ENCODE measurements around the gene PRKCH.

PRKCH gene

GRCh38 chr14:61505815-61506809 lies 184.7 kb downstream of the PRKCH start:
- H2AK5ac ChIP-seq (ENCODE audit: low read depth, low read length): no peak overlapping the region
- no peaks in the 10 kb centered on the region for H3K79me1 ChIP-seq (ENCODE audit: low read depth, low read length)
- no peak overlapping the region for H2AFZ ChIP-seq (ENCODE audit: low read length)
- no peak overlapping the region for H2BK5ac ChIP-seq (ENCODE audit: low read length)
- no CpG with 5 or more reads among the region's 9 CpGs for WGBS, 2 donors (ENCODE audit: extremely low coverage in 2 of 2, insufficient read length in 2 of 2, insufficient replicate concordance in 1 of 2)
- no peak overlapping the region for H3K4me2 ChIP-seq (ENCODE audit: insufficient read depth, low read length, poor library complexity, severe bottlenecking)
- no peak overlapping the region for H3K4me3 ChIP-seq (ENCODE audit: low read length in 2 of 2)
- no peak overlapping the region for H4K91ac ChIP-seq (ENCODE audit: low read depth, low read length, poor library complexity)
- no peak overlapping the region for H3K27ac ChIP-seq (replicated peaks; ENCODE audit: low read length)
- no peak overlapping the region for H3K18ac ChIP-seq (ENCODE audit: low read length)
- H4K8ac ChIP-seq (ENCODE audit: low read depth, low read length): no peak overlapping the region
- no peak for DNase-seq (ENCODE audit: low spot score)
- no peak overlapping the region for H2BK12ac ChIP-seq (ENCODE audit: low read length)
- H3K14ac ChIP-seq (ENCODE audit: low read length): no peak overlapping the region
- H3K4me1 ChIP-seq (ENCODE audit: control insufficient read depth in 2 of 2, insufficient read depth in 1 of 2, low read depth in 1 of 2, low read length in 2 of 2): peaks cover 0 to 2% of the 10 kb centered on the region in 2 donors
- H3K27me3 ChIP-seq (ENCODE audit: control insufficient read depth in 3 of 3, insufficient read depth in 3 of 3, low read depth in 1 of 3, low read length in 3 of 3): peaks cover 0 to 6% (median 0%) of the 10 kb centered on the region in 3 experiments
- no peak overlapping the region for H3K9ac ChIP-seq (ENCODE audit: low read depth, low read length, poor library complexity)
- H3K23ac ChIP-seq (ENCODE audit: low read depth, low read length, poor library complexity): no peak overlapping the region
- H3K36me3 ChIP-seq (replicated peaks in 1 of 2; ENCODE audit: control insufficient read depth in 2 of 2, insufficient read depth in 2 of 2, low read length in 2 of 2): no peaks in the 10 kb centered on the region
- no peaks in the 10 kb centered on the region for H3K9me3 ChIP-seq (replicated peaks in 1 of 2; ENCODE audit: control insufficient read depth in 2 of 2, insufficient read depth in 1 of 2, low read depth in 1 of 2, low read length in 2 of 2)
- no peak overlapping the region for H3K4ac ChIP-seq (ENCODE audit: low read length)
- no peak overlapping the region for H2BK15ac ChIP-seq (ENCODE audit: low read length)
- H2BK120ac ChIP-seq (ENCODE audit: low read depth, low read length): no peak overlapping the region

GRCh38 chr14:61508526-61508925 lies 187.1 kb downstream of the PRKCH start:
- DNase-seq (ENCODE audit: low spot score): no peak
- H4K91ac ChIP-seq (ENCODE audit: low read depth, low read length, poor library complexity): no peak overlapping the region
- H3K23ac ChIP-seq (ENCODE audit: low read depth, low read length, poor library complexity): no peak overlapping the region
- no peak overlapping the region for H3K27ac ChIP-seq (replicated peaks; ENCODE audit: low read length)
- H2BK12ac ChIP-seq (ENCODE audit: low read length): no peak overlapping the region
- no CpG with 5 or more reads among the region's 2 CpGs for WGBS, 2 donors (ENCODE audit: extremely low coverage in 2 of 2, insufficient read length in 2 of 2, insufficient replicate concordance in 1 of 2)
- no peak overlapping the region for H2BK120ac ChIP-seq (ENCODE audit: low read depth, low read length)
- H3K4ac ChIP-seq (ENCODE audit: low read length): no peak overlapping the region
- H3K18ac ChIP-seq (ENCODE audit: low read length): no peak overlapping the region
- H2BK5ac ChIP-seq (ENCODE audit: low read length): no peak overlapping the region
- H2BK15ac ChIP-seq (ENCODE audit: low read length): no peak overlapping the region
- H3K27me3 ChIP-seq (ENCODE audit: control insufficient read depth in 3 of 3, insufficient read depth in 3 of 3, low read depth in 1 of 3, low read length in 3 of 3): peaks cover 0 to 12% (median 0%) of the 10 kb centered on the region in 3 experiments
- no peak overlapping the region for H2AFZ ChIP-seq (ENCODE audit: low read length)
- H4K8ac ChIP-seq (ENCODE audit: low read depth, low read length): no peak overlapping the region
- H3K79me1 ChIP-seq (ENCODE audit: low read depth, low read length): no peaks in the 10 kb centered on the region
- no peak overlapping the region for H3K4me2 ChIP-seq (ENCODE audit: insufficient read depth, low read length, poor library complexity, severe bottlenecking)
- H3K36me3 ChIP-seq (replicated peaks in 1 of 2; ENCODE audit: control insufficient read depth in 2 of 2, insufficient read depth in 2 of 2, low read length in 2 of 2): no peaks in the 10 kb centered on the region
- no peaks in the 10 kb centered on the region for H3K9me3 ChIP-seq (replicated peaks in 1 of 2; ENCODE audit: control insufficient read depth in 2 of 2, insufficient read depth in 1 of 2, low read depth in 1 of 2, low read length in 2 of 2)
- no peak overlapping the region for H3K4me3 ChIP-seq (ENCODE audit: low read length in 2 of 2)
- H3K14ac ChIP-seq (ENCODE audit: low read length): no peak overlapping the region
- H3K4me1 ChIP-seq (ENCODE audit: control insufficient read depth in 2 of 2, insufficient read depth in 1 of 2, low read depth in 1 of 2, low read length in 2 of 2): no peaks in the 10 kb centered on the region
- no peak overlapping the region for H3K9ac ChIP-seq (ENCODE audit: low read depth, low read length, poor library complexity)
- H2AK5ac ChIP-seq (ENCODE audit: low read depth, low read length): no peak overlapping the region

GRCh38 chr14:61510736-61511557 lies 189.6 kb downstream of the PRKCH start:
- H3K4me2 ChIP-seq (ENCODE audit: insufficient read depth, low read length, poor library complexity, severe bottlenecking): no peak overlapping the region
- H3K36me3 ChIP-seq (replicated peaks in 1 of 2; ENCODE audit: control insufficient read depth in 2 of 2, insufficient read depth in 2 of 2, low read length in 2 of 2): no peaks in the 10 kb centered on the region
- peaks cover 0 to 12% (median 0%) of the 10 kb centered on the region in 3 experiments for H3K27me3 ChIP-seq (ENCODE audit: control insufficient read depth in 3 of 3, insufficient read depth in 3 of 3, low read depth in 1 of 3, low read length in 3 of 3)
- H3K23ac ChIP-seq (ENCODE audit: low read depth, low read length, poor library complexity): no peak overlapping the region
- no CpG with 5 or more reads among the region's 6 CpGs for WGBS, 2 donors (ENCODE audit: extremely low coverage in 2 of 2, insufficient read length in 2 of 2, insufficient replicate concordance in 1 of 2)
- no peak overlapping the region for H2AFZ ChIP-seq (ENCODE audit: low read length)
- H2BK15ac ChIP-seq (ENCODE audit: low read length): no peak overlapping the region
- H2BK5ac ChIP-seq (ENCODE audit: low read length): peak overlapping the region; percentile 27
- H2AK5ac ChIP-seq (ENCODE audit: low read depth, low read length): no peak overlapping the region
- no peak overlapping the region for H2BK12ac ChIP-seq (ENCODE audit: low read length)
- H3K9me3 ChIP-seq (replicated peaks in 1 of 2; ENCODE audit: control insufficient read depth in 2 of 2, insufficient read depth in 1 of 2, low read depth in 1 of 2, low read length in 2 of 2): no peaks in the 10 kb centered on the region
- no peak overlapping the region for H2BK120ac ChIP-seq (ENCODE audit: low read depth, low read length)
- no peak overlapping the region for H3K27ac ChIP-seq (replicated peaks; ENCODE audit: low read length)
- H3K4me3 ChIP-seq (ENCODE audit: low read length in 2 of 2): no peak overlapping the region
- H4K91ac ChIP-seq (ENCODE audit: low read depth, low read length, poor library complexity): no peak overlapping the region
- H3K9ac ChIP-seq (ENCODE audit: low read depth, low read length, poor library complexity): no peak overlapping the region
- H3K79me1 ChIP-seq (ENCODE audit: low read depth, low read length): no peaks in the 10 kb centered on the region
- no peak overlapping the region for H3K14ac ChIP-seq (ENCODE audit: low read length)
- no peaks in the 10 kb centered on the region for H3K4me1 ChIP-seq (ENCODE audit: control insufficient read depth in 2 of 2, insufficient read depth in 1 of 2, low read depth in 1 of 2, low read length in 2 of 2)
- H4K8ac ChIP-seq (ENCODE audit: low read depth, low read length): no peak overlapping the region
- DNase-seq (ENCODE audit: low spot score): no peak
- no peak overlapping the region for H3K4ac ChIP-seq (ENCODE audit: low read length)
- no peak overlapping the region for H3K18ac ChIP-seq (ENCODE audit: low read length)

GRCh38 chr14:61511558-61511948 lies 190.2 kb downstream of the PRKCH start:
- Histone ChIP-seq H4K91ac (ENCODE audit: low read depth, low read length, poor library complexity) (no peak overlapping the region), H3K14ac (ENCODE audit: low read length) (no peak overlapping the region), H4K8ac (ENCODE audit: low read depth, low read length) (no peak overlapping the region), H2AK5ac (ENCODE audit: low read depth, low read length) (no peak overlapping the region), H2BK15ac (ENCODE audit: low read length) (no peak overlapping the region), H3K9me3 (replicated peaks in 1 of 2; ENCODE audit: control insufficient read depth in 2 of 2, insufficient read depth in 1 of 2, low read depth in 1 of 2, low read length in 2 of 2) (no peaks in the 10 kb centered on the region), H2BK120ac (ENCODE audit: low read depth, low read length) (no peak overlapping the region), H3K4me3 (ENCODE audit: low read length in 2 of 2) (no peak overlapping the region), H3K4me1 (ENCODE audit: control insufficient read depth in 2 of 2, insufficient read depth in 1 of 2, low read depth in 1 of 2, low read length in 2 of 2) (no peaks in the 10 kb centered on the region), H2BK5ac (ENCODE audit: low read length) (peak overlapping the region; percentile 27), H3K23ac (ENCODE audit: low read depth, low read length, poor library complexity) (no peak overlapping the region), H2AFZ (ENCODE audit: low read length) (no peak overlapping the region), H2BK12ac (ENCODE audit: low read length) (no peak overlapping the region), H3K27ac (replicated peaks; ENCODE audit: low read length) (no peak overlapping the region), H3K9ac (ENCODE audit: low read depth, low read length, poor library complexity) (no peak overlapping the region), H3K36me3 (replicated peaks in 1 of 2; ENCODE audit: control insufficient read depth in 2 of 2, insufficient read depth in 2 of 2, low read length in 2 of 2) (no peaks in the 10 kb centered on the region), H3K18ac (ENCODE audit: low read length) (no peak overlapping the region), H3K79me1 (ENCODE audit: low read depth, low read length) (no peaks in the 10 kb centered on the region), H3K4me2 (ENCODE audit: insufficient read depth, low read length, poor library complexity, severe bottlenecking) (no peak overlapping the region), H3K27me3 (ENCODE audit: control insufficient read depth in 3 of 3, insufficient read depth in 3 of 3, low read depth in 1 of 3, low read length in 3 of 3) (peaks cover 0 to 12% (median 0%) of the 10 kb centered on the region in 3 experiments), H3K4ac (ENCODE audit: low read length) (no peak overlapping the region)
- DNase-seq (ENCODE audit: low spot score): no peak
- no CpG with 5 or more reads among the region's 6 CpGs for WGBS, 2 donors (ENCODE audit: extremely low coverage in 2 of 2, insufficient read length in 2 of 2, insufficient replicate concordance in 1 of 2)

Data from neuronal stem cell (in vitro differentiated cells).